HepG2 (cell line): ENCODE results near the gene FAM50A. TPM values are rescaled to one million over a fixed set of nuclear protein-coding genes. Genes with fewer than 3 reads are reported as not detected.

ENCODE experiments used
- microRNA-seq: library from miRNA; unstranded; fragments of <30 nt; microRNA quantifications from one replicate; pipeline ENCODE4, GENCODE V29; 2020
- polyA plus RNA-seq, 8 experiments: library from polyadenylated mRNA; depleted of rRNA in 3 of 8; stranded (reverse) in 7 of 8; unstranded in 1 of 8; fragments of >200 nt; fragmentation: Illumina TruSeq in 4 of 8; extraction: Trizol in 4 of 8; gene quantifications; 2 replicates each; pipeline versions ENCODE4 v1.2.1 to v1.2.3, GENCODE V29; 2011 to 2016; ENCODE audit warnings: low read depth in 4 of 8, missing spikeins in 1 of 8, mixed read lengths in 1 of 8; ENCODE audit not compliant: insufficient read depth in 1 of 8
- small RNA-seq, 3 experiments: library from RNA; depleted of rRNA; stranded (forward); fragments of <200 nt; gene quantifications; one replicate each; pipeline ENCODE3, GENCODE V24; 2012; ENCODE audit warnings: low read depth in 2 of 3, low replicate concordance in 1 of 3; ENCODE audit not compliant: insufficient read length in 3 of 3, insufficient read depth in 2 of 3
- total RNA-seq, 5 experiments: library from RNA; depleted of rRNA; stranded (reverse); fragments of >200 nt; fragmentation: Illumina TruSeq; extraction: Trizol; gene quantifications; 2 replicates each; pipeline ENCODE4 v1.2.3, GENCODE V29; 2016; ENCODE audit warnings: low read depth in 1 of 5

The FAM50A gene
- total and polyA plus RNA-seq, 2 of the 13 experiments (the other 11 are each of a cell fraction or from before 2014, with no cell fraction given): 30.7 to 40.7 TPM

Small RNAs within 50 kb of the gene (microRNA-seq; reads per million reads assigned to microRNA genes)
- 0.85 reads per million for gene MIR6858

Small RNAs within 50 kb of the gene (small RNA-seq; reads per million reads assigned to genes)
- gene MIR6858: 0 reads per million in 3 experiments
- 0 reads per million in 3 experiments for gene RN7SL697P
- 0 reads per million in 3 experiments for gene SNORA70

Other genes with a start within 250 kb of the FAM50A start
- not detected in 2 replicates for gene OPN1MW2, start 224.4 kb upstream of the FAM50A start, total RNA-seq (2016; rRNA removed; fragmentation: Illumina TruSeq; extraction: Trizol)
- not detected in 2 replicates for gene OPN1MW2, start 224.4 kb upstream of the FAM50A start, polyA plus RNA-seq (2011; rRNA removed)
- not detected in 2 replicates for gene OPN1MW3, start 186.6 kb upstream of the FAM50A start, total RNA-seq (2016; rRNA removed; fragmentation: Illumina TruSeq; extraction: Trizol)
- gene OPN1MW3, start 186.6 kb upstream of the FAM50A start, polyA plus RNA-seq (2011; rRNA removed): not detected in 2 replicates
- gene TEX28, start 149.0 kb upstream of the FAM50A start, total RNA-seq (2016; rRNA removed; fragmentation: Illumina TruSeq; extraction: Trizol): not detected in 2 replicates
- not detected in 2 replicates for gene TEX28, start 149.0 kb upstream of the FAM50A start, polyA plus RNA-seq (2011; rRNA removed)
- gene TKTL1, start 148.3 kb upstream of the FAM50A start, total RNA-seq (2016; rRNA removed; fragmentation: Illumina TruSeq; extraction: Trizol): not detected in 2 replicates
- not detected in 2 replicates for gene TKTL1, start 148.3 kb upstream of the FAM50A start, polyA plus RNA-seq (2011; rRNA removed)
- 119 and 174 TPM in 2 replicates for gene FLNA, start 69.5 kb upstream of the FAM50A start, total RNA-seq (2016; rRNA removed; fragmentation: Illumina TruSeq; extraction: Trizol)
- gene FLNA, start 69.5 kb upstream of the FAM50A start, polyA plus RNA-seq (2011; rRNA removed): 83.4 and 117 TPM in 2 replicates
- gene EMD, start 64.8 kb upstream of the FAM50A start, total RNA-seq (2016; rRNA removed; fragmentation: Illumina TruSeq; extraction: Trizol): 10.4 and 14.5 TPM in 2 replicates
- gene EMD, start 64.8 kb upstream of the FAM50A start, polyA plus RNA-seq (2011; rRNA removed): 14.9 and 19.1 TPM in 2 replicates
- gene RPL10, start 45.8 kb upstream of the FAM50A start, total RNA-seq (2016; rRNA removed; fragmentation: Illumina TruSeq; extraction: Trizol): 2,381 and 2,883 TPM in 2 replicates
- 4,713 and 5,167 TPM in 2 replicates for gene RPL10, start 45.8 kb upstream of the FAM50A start, polyA plus RNA-seq (2011; rRNA removed)
- gene DNASE1L1, start 34.9 kb upstream of the FAM50A start, total RNA-seq (2016; rRNA removed; fragmentation: Illumina TruSeq; extraction: Trizol): 4.6 and 4.7 TPM in 2 replicates
- 12.3 and 16.5 TPM in 2 replicates for gene DNASE1L1, start 34.9 kb upstream of the FAM50A start, polyA plus RNA-seq (2011; rRNA removed)
- gene TAFAZZIN, start 32.6 kb upstream of the FAM50A start, total RNA-seq (2016; rRNA removed; fragmentation: Illumina TruSeq; extraction: Trizol): 6.3 and 16.8 TPM in 2 replicates
- gene TAFAZZIN, start 32.6 kb upstream of the FAM50A start, polyA plus RNA-seq (2011; rRNA removed): 27.9 and 30.9 TPM in 2 replicates
- 23.1 and 56.7 TPM in 2 replicates for gene ATP6AP1, start 15.5 kb upstream of the FAM50A start, total RNA-seq (2016; rRNA removed; fragmentation: Illumina TruSeq; extraction: Trizol)
- 110 and 142 TPM in 2 replicates for gene ATP6AP1, start 15.5 kb upstream of the FAM50A start, polyA plus RNA-seq (2011; rRNA removed)
- 10.9 and 17.4 TPM in 2 replicates for gene GDI1, start 7.0 kb upstream of the FAM50A start, total RNA-seq (2016; rRNA removed; fragmentation: Illumina TruSeq; extraction: Trizol)
- gene GDI1, start 7.0 kb upstream of the FAM50A start, polyA plus RNA-seq (2011; rRNA removed): 105 and 124 TPM in 2 replicates
- gene PLXNA3, start 14.1 kb downstream of the FAM50A start, total RNA-seq (2016; rRNA removed; fragmentation: Illumina TruSeq; extraction: Trizol): 0.90 and 5.8 TPM in 2 replicates
- 20.6 and 26.3 TPM in 2 replicates for gene PLXNA3, start 14.1 kb downstream of the FAM50A start, polyA plus RNA-seq (2011; rRNA removed)
- gene LAGE3, start 35.1 kb downstream of the FAM50A start, total RNA-seq (2016; rRNA removed; fragmentation: Illumina TruSeq; extraction: Trizol): 12.7 and 13.0 TPM in 2 replicates
- 7.6 and 10.0 TPM in 2 replicates for gene LAGE3, start 35.1 kb downstream of the FAM50A start, polyA plus RNA-seq (2011; rRNA removed)
- gene UBL4A, start 42.5 kb downstream of the FAM50A start, total RNA-seq (2016; rRNA removed; fragmentation: Illumina TruSeq; extraction: Trizol): 25.5 and 29.1 TPM in 2 replicates
- 16.8 and 21.7 TPM in 2 replicates for gene UBL4A, start 42.5 kb downstream of the FAM50A start, polyA plus RNA-seq (2011; rRNA removed)
- 10.1 and 10.8 TPM in 2 replicates for gene SLC10A3, start 46.5 kb downstream of the FAM50A start, total RNA-seq (2016; rRNA removed; fragmentation: Illumina TruSeq; extraction: Trizol)
- 11.5 and 13.7 TPM in 2 replicates for gene SLC10A3, start 46.5 kb downstream of the FAM50A start, polyA plus RNA-seq (2011; rRNA removed)
- 6.7 and 11.2 TPM in 2 replicates for gene FAM3A, start 72.1 kb downstream of the FAM50A start, total RNA-seq (2016; rRNA removed; fragmentation: Illumina TruSeq; extraction: Trizol)
- 22.7 and 26.0 TPM in 2 replicates for gene FAM3A, start 72.1 kb downstream of the FAM50A start, polyA plus RNA-seq (2011; rRNA removed)
- 28.8 and 44.6 TPM in 2 replicates for gene G6PD, start 102.7 kb downstream of the FAM50A start, total RNA-seq (2016; rRNA removed; fragmentation: Illumina TruSeq; extraction: Trizol)
- gene G6PD, start 102.7 kb downstream of the FAM50A start, polyA plus RNA-seq (2011; rRNA removed): 18.8 and 19.5 TPM in 2 replicates
- 26.5 and 30.6 TPM in 2 replicates for gene IKBKG, start 103.5 kb downstream of the FAM50A start, total RNA-seq (2016; rRNA removed; fragmentation: Illumina TruSeq; extraction: Trizol)
- 44.3 and 57.9 TPM in 2 replicates for gene IKBKG, start 103.5 kb downstream of the FAM50A start, polyA plus RNA-seq (2011; rRNA removed)
- not detected in 2 replicates for gene CTAG1A, start 141.0 kb downstream of the FAM50A start, total RNA-seq (2016; rRNA removed; fragmentation: Illumina TruSeq; extraction: Trizol)
- gene CTAG1A, start 141.0 kb downstream of the FAM50A start, polyA plus RNA-seq (2011; rRNA removed): not detected in 2 replicates
- not detected in 2 replicates for gene CTAG1B, start 175.1 kb downstream of the FAM50A start, total RNA-seq (2016; rRNA removed; fragmentation: Illumina TruSeq; extraction: Trizol)
- gene CTAG1B, start 175.1 kb downstream of the FAM50A start, polyA plus RNA-seq (2011; rRNA removed): not detected in 2 replicates
- gene CTAG2, start 209.4 kb downstream of the FAM50A start, total RNA-seq (2016; rRNA removed; fragmentation: Illumina TruSeq; extraction: Trizol): not detected in 2 replicates
- gene CTAG2, start 209.4 kb downstream of the FAM50A start, polyA plus RNA-seq (2011; rRNA removed): not detected in 2 replicates